Gastrocnemius medialis (tissue), 4 donors: ENCODE results near the gene STOX2.

Experiments
- POLR2A ChIP-seq, 2 donors: fragments of 450-650 bp; IDR thresholded peaks; one replicate each; pipeline ENCODE4 v1.6.1; 2017; ENCODE audit warnings: antibody characterized with exemption in 2 of 2, mild to moderate bottlenecking in 2 of 2, moderate library complexity in 2 of 2
- TF ChIP-seq, protein P1 (sequence below), 5 experiments: fragments of 450-650 bp in 3 of 5; fragments of 200-600 bp in 2 of 5; sonication (generic) in 2 of 5; IDR thresholded peaks in 4 of 5; conservative IDR thresholded peaks in 1 of 5; 1 replicate in 4 of 5; 2 replicates in 1 of 5; pipeline ENCODE4 v1.5.1; 2016 to 2019; ENCODE audit warnings: antibody characterized with exemption in 5 of 5, mild to moderate bottlenecking in 3 of 5, moderate library complexity in 3 of 5

DNA sequence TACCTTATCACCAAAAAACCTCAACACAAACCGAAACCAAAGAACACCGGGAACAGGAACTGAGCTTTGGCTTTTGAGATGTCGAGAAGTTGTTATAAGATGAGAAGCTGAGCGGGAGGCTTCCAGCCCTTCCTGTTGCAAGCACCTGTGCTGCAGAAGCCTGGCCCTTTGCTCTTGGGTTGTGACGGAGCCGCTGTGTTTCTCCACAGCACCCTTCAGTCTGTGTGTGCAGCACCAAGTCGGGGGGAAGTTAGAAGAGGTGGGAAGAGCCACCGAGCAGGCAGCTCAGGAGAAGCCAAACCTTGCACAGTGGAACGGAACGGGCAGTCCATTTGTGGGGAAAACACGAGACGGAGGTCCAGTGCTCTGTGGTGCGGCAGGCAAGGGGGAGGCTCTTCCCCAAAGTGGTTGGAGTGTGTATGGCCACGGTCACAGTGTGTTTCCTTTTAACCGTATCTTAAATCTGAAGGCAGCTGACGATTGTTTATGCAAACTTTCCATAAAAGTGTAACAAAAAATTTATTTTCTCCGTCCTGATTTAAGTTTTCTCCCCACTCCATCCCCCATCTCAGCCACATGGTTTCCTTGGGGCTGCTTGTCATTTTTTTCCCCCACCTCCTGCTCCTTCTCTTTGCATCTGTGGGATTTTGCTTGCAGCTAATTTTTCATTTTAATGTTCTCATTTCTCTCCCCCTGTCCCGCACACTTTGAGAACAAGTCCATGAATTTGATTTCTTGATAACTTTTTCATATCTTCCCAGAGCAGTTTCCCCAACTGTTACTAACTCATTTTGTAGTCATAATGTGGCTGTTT is 123.7 kb downstream of the STOX2 start:
- TF ChIP-seq, protein P1, sequence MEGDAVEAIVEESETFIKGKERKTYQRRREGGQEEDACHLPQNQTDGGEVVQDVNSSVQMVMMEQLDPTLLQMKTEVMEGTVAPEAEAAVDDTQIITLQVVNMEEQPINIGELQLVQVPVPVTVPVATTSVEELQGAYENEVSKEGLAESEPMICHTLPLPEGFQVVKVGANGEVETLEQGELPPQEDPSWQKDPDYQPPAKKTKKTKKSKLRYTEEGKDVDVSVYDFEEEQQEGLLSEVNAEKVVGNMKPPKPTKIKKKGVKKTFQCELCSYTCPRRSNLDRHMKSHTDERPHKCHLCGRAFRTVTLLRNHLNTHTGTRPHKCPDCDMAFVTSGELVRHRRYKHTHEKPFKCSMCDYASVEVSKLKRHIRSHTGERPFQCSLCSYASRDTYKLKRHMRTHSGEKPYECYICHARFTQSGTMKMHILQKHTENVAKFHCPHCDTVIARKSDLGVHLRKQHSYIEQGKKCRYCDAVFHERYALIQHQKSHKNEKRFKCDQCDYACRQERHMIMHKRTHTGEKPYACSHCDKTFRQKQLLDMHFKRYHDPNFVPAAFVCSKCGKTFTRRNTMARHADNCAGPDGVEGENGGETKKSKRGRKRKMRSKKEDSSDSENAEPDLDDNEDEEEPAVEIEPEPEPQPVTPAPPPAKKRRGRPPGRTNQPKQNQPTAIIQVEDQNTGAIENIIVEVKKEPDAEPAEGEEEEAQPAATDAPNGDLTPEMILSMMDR (IDR thresholded peaks at IDR 0.05 in 4 of 5, conservative IDR thresholded peaks at IDR 0.05 in 1 of 5): no peak
- no peak for TF ChIP-seq POLR2A (IDR thresholded peaks at IDR 0.05)
